Naive B cell (primary cell): Measurements from ENCODE around the gene NAALADL2. TPM values are rescaled to one million over a fixed set of nuclear protein-coding genes. Genes with fewer than 3 reads are reported as not detected.
"Not testable (repeated sequence)": the region's sequence is repeated elsewhere in the genome, so short reads cannot be mapped to it uniquely, and the experiment has no call there.

Experiments
- ATAC-seq, 2 donors: fragments of 150-1000 bp; cut with Tn5 transposase; 2 replicates each; pipeline ENCODE4 v1.10.0; 2021; ENCODE audit warnings: low read depth in 2 of 2, mild to moderate bottlenecking in 2 of 2, moderate library complexity in 2 of 2
- DNase-seq: peaks from one replicate; pipeline ENCODE4 v3.0.0; 2022
- H3K27ac Mint-ChIP-seq, 6 donors: one replicate each; pipeline ENCODE4 v1.8.0; 2020 to 2022; ENCODE audit warnings: mild to moderate bottlenecking in 6 of 6, mixed read lengths in 6 of 6, moderate library complexity in 5 of 6, inconsistent platforms in 2 of 6
- H3K27me3 Mint-ChIP-seq, 3 donors: one replicate each; pipeline ENCODE4 v1.8.0; 2021 to 2022; ENCODE audit warnings: mixed read lengths in 3 of 3, mild to moderate bottlenecking in 1 of 3
- H3K36me3 Mint-ChIP-seq, 2 donors: one replicate each; pipeline ENCODE4 v1.8.0; 2020 to 2022; ENCODE audit warnings: mixed read lengths in 2 of 2, inconsistent platforms in 1 of 2, mild to moderate bottlenecking in 1 of 2
- H3K4me1 Mint-ChIP-seq, 3 donors: one replicate each; pipeline ENCODE4 v1.8.0; 2020 to 2022; ENCODE audit warnings: mixed read lengths in 3 of 3, inconsistent platforms in 1 of 3, mild to moderate bottlenecking in 1 of 3, moderate library complexity in 1 of 3
- H3K4me3 Mint-ChIP-seq, 8 donors: one replicate each; pipeline ENCODE4 v1.8.0; 2020 to 2022; ENCODE audit warnings: mild to moderate bottlenecking in 8 of 8, mixed read lengths in 8 of 8, moderate library complexity in 8 of 8, inconsistent platforms in 2 of 8
- H3K9me3 Mint-ChIP-seq, 7 donors: one replicate each; pipeline ENCODE4 v1.8.0; 2020 to 2022; ENCODE audit warnings: mixed read lengths in 7 of 7, mild to moderate bottlenecking in 5 of 7, inconsistent platforms in 2 of 7, moderate library complexity in 1 of 7
- polyA plus RNA-seq, 6 donors: library from polyadenylated mRNA; unstranded; fragments of 300-500 nt; fragmentation: Illumina TruSeq; gene quantifications; one replicate each; pipeline ENCODE4 v1.2.3, GENCODE V29; 2021; ENCODE audit warnings: low read depth in 6 of 6

Gene NAALADL2
- polyA plus RNA-seq, 6 donors from 2014 or later, result not detected

DNA sequence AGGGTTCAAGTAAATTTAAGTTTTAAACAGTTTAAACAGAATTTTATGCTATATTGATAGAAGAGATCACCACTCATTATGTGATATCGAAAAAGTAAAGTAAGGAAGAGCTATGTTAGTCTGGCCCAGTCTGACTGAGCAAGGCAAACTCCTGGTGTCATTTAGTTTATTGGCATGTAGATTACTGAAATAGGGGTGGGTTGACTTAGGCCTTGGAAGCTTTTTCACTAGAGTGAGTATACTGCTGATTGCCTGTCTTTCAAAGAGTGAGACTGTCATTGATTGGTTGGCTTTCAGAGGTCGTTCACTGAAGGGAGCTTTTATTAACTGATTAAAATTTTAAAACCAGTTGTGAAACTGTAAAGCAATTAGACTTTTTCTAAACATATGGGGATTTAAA is 294.5 kb downstream of the NAALADL2 start:
- no peak for DNase-seq
- no peak overlapping the region for H3K4me3 Mint-ChIP-seq
- ATAC-seq, result no peak
- no peaks in the 10 kb centered on the region for H3K27me3 Mint-ChIP-seq
- H3K9me3 Mint-ChIP-seq, result no peaks in the 10 kb centered on the region
- H3K36me3 Mint-ChIP-seq, result no peaks in the 10 kb centered on the region
- H3K4me1 Mint-ChIP-seq, result no peaks in the 10 kb centered on the region
- no peak overlapping the region for H3K27ac Mint-ChIP-seq

- ATAC-seq (no peak), DNase-seq (no peak)
- Mint-ChIP-seq H3K27me3 (no peaks in the 10 kb centered on the region), H3K4me1 (no peaks in the 10 kb centered on the region), H3K9me3 (no peaks in the 10 kb centered on the region), H3K36me3 (no peaks in the 10 kb centered on the region), H3K4me3 (no peak overlapping the region), H3K27ac (no peak overlapping the region)
Measured at GRCh38 chr3:175155172-175155571, 296.0 kb downstream of the NAALADL2 start.

DNA sequence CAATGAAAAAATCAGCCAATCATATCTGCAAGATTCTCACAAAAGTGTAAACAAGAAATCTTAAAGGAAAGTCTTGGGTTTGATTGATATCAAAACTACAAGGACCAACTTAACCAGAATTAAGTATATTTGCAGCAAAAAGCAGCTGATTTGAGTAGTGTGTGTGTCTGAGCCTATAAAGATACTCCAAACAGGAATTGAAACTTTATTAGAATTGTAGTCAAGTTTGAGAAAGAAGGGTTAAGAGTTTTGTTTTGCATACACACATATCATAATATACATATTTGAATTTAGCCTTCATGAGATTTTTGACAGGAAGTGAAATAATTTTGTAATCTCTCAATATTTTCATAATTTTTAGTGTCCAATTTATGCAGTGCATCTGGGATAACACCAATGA is 300.1 kb downstream of the NAALADL2 start:
- ATAC-seq (no peak), DNase-seq (no peak)

GRCh38 chr3:175161291-175161690 is 302.2 kb downstream of the NAALADL2 start:
- peaks cover 0 to 4% (median 0%) of the 10 kb centered on the region in 7 donors for H3K9me3 Mint-ChIP-seq
- no peak overlapping the region for H3K4me3 Mint-ChIP-seq
- ATAC-seq (no peak), DNase-seq (no peak)
- no peak overlapping the region for H3K27ac Mint-ChIP-seq
- no peaks in the 10 kb centered on the region for H3K36me3 Mint-ChIP-seq
- H3K4me1 Mint-ChIP-seq, result no peaks in the 10 kb centered on the region
- no peaks in the 10 kb centered on the region for H3K27me3 Mint-ChIP-seq

More for the DNA sequence above, 300.1 kb downstream of the NAALADL2 start:
- Mint-ChIP-seq H3K27me3 (no peaks in the 10 kb centered on the region), H3K4me1 (no peaks in the 10 kb centered on the region), H3K36me3 (no peaks in the 10 kb centered on the region), H3K27ac (no peak overlapping the region), H3K9me3 (peaks cover 0 to 4% (median 0%) of the 10 kb centered on the region in 7 donors), H3K4me3 (no peak overlapping the region)

DNA sequence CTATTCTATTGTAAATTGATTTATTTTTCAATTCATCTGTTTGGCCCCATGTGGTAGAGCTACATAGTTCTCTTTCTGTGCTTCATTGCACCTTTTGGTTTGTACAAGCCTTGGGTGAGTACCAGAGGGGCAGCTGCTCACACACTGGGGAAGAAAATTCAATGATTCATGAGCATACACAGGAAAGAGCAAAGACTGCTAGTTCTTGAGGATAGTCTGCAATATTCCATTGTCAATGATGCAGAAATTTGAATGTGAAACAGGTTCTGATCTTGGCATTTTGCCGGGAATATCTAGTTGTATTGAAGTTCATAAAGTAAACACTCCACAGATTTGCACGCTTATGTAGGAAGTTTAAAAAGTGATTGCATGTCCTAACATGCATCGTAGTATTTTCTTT is 304.6 kb downstream of the NAALADL2 start:
- Mint-ChIP-seq H3K4me1 (no peaks in the 10 kb centered on the region), H3K4me3 (no peak overlapping the region), H3K9me3 (peaks cover 0 to 4% (median 0%) of the 10 kb centered on the region in 7 donors), H3K27ac (no peak overlapping the region), H3K36me3 (no peaks in the 10 kb centered on the region), H3K27me3 (no peaks in the 10 kb centered on the region)
- DNase-seq, result no peak
- ATAC-seq, result no peak

DNA sequence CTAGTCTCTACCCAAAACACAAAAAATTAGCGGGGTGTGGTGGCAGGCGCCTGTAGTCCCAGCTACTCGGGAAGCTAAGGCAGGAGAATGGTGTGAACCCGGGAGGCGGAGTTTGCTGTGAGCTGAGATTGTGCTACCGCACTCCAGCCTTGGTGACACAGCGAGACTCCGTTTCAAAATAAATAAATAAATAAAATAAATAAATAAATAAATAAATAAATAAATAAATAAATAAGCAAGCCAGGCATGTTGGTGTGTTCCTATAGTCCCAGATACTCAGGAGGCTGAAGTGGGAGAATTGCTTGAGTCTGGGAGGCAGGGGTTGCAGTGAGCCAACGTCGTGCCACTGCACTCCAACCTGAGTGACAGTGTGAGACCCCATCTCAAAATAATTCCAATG is 314.0 kb downstream of the NAALADL2 start:
- not testable (repeated sequence) for H3K27ac Mint-ChIP-seq, ATAC-seq, H3K4me3 Mint-ChIP-seq, H3K4me1 Mint-ChIP-seq, H3K27me3 Mint-ChIP-seq, H3K36me3 Mint-ChIP-seq, DNase-seq, H3K9me3 Mint-ChIP-seq

GRCh38 chr3:175176556-175176955 is 317.4 kb downstream of the NAALADL2 start:
- no peaks in the 10 kb centered on the region for H3K36me3 Mint-ChIP-seq
- DNase-seq (no peak), ATAC-seq (no peak)
- no peaks in the 10 kb centered on the region for H3K4me1 Mint-ChIP-seq
- H3K27ac Mint-ChIP-seq, result no peak overlapping the region
- H3K9me3 Mint-ChIP-seq, result peaks cover 0 to 4% (median 2%) of the 10 kb centered on the region in 7 donors
- H3K27me3 Mint-ChIP-seq, result no peaks in the 10 kb centered on the region
- H3K4me3 Mint-ChIP-seq, result no peak overlapping the region

- H3K9me3 Mint-ChIP-seq, result peaks cover 0 to 8% (median 0%) of the 10 kb centered on the region in 7 donors
- H3K4me3 Mint-ChIP-seq, result no peak overlapping the region
- no peaks in the 10 kb centered on the region for H3K4me1 Mint-ChIP-seq
- no peaks in the 10 kb centered on the region for H3K36me3 Mint-ChIP-seq
- DNase-seq, result no peak
- H3K27ac Mint-ChIP-seq, result no peak overlapping the region
- H3K27me3 Mint-ChIP-seq, result no peaks in the 10 kb centered on the region
- no peak for ATAC-seq
Measured at GRCh38 chr3:175179055-175179454, 319.9 kb downstream of the NAALADL2 start.

DNA sequence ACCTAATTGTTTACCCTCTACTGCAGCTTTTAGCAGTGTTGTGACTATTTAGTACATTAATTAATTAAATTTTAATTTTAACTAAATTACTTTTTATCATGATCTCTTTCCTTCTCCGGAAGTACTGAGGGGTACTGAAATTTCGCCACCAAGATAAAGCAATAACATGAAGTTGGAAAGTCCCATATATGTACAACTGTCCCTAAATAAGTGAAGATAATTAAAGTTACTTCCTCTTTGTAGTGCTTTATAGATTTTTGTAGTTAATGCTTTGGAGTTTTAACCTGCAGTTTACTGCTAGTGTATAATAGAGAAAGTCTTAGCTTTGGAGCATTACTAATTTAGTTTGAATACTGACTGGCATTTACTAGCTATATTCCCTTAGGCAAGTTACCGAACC is 325.3 kb downstream of the NAALADL2 start:
- H3K4me3 Mint-ChIP-seq, result no peak overlapping the region
- H3K27me3 Mint-ChIP-seq, result no peaks in the 10 kb centered on the region
- no peaks in the 10 kb centered on the region for H3K4me1 Mint-ChIP-seq
- DNase-seq (no peak), ATAC-seq (no peak)
- H3K27ac Mint-ChIP-seq, result no peak overlapping the region
- H3K9me3 Mint-ChIP-seq, result peaks cover 0 to 14% (median 0%) of the 10 kb centered on the region in 7 donors
- no peaks in the 10 kb centered on the region for H3K36me3 Mint-ChIP-seq

DNA sequence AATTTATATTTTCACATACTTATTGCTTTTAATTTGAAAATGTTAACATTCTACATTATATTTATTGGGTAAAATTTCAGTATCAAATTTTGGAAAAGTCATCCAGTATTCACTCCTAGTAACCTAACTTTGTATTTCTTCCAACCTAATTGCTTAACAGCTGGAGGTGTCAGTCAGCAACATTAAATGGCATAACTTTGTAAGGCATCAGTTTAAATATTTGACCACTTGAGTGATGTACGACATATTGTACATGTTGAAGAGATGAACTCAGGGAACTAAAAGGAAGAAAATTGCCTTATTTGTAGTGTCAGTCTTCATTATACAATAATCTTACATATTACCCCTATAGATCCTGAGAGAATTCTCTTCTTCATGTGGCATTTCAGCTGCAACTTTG is 326.8 kb downstream of the NAALADL2 start:
- H3K4me1 Mint-ChIP-seq, result no peaks in the 10 kb centered on the region

GRCh38 chr3:175186511-175186910 is 327.4 kb downstream of the NAALADL2 start:
- H3K4me1 Mint-ChIP-seq, result no peaks in the 10 kb centered on the region
- ATAC-seq, result no peak

More for the DNA sequence above, 326.8 kb downstream of the NAALADL2 start:
- Mint-ChIP-seq H3K27me3 (no peaks in the 10 kb centered on the region), H3K36me3 (no peaks in the 10 kb centered on the region), H3K9me3 (peaks cover 0 to 19% (median 6%) of the 10 kb centered on the region in 7 donors), H3K4me3 (no peak overlapping the region), H3K27ac (no peak overlapping the region)
- ATAC-seq (no peak), DNase-seq (no peak)

DNA sequence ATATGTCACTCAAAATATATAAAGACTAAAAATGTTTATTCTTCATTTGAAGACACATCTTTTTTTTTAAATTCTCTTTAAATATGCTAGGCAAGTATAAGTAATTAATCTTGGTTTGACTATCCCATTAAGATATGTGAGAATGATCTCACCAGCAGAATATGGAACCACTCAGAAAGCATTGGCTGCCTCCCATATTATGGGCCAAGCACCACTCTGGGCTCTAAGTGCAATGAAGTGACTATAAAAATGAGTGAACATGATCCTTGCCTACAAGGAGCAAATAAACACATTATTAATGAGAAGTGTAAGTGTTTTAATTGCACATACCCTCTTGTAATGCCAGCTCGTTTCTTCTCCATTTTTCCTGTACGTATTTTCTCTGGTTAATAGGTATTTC is 328.5 kb downstream of the NAALADL2 start:
- no peak overlapping the region for H3K4me3 Mint-ChIP-seq
- H3K4me1 Mint-ChIP-seq, result no peaks in the 10 kb centered on the region
- H3K36me3 Mint-ChIP-seq, result no peaks in the 10 kb centered on the region
- peaks cover 0 to 15% (median 6%) of the 10 kb centered on the region in 7 donors for H3K9me3 Mint-ChIP-seq
- H3K27me3 Mint-ChIP-seq, result no peaks in the 10 kb centered on the region
- ATAC-seq (no peak), DNase-seq (no peak)
- H3K27ac Mint-ChIP-seq, result no peak overlapping the region

More at GRCh38 chr3:175186511-175186910, 327.4 kb downstream of the NAALADL2 start:
- DNase-seq, result no peak
- Mint-ChIP-seq H3K4me3 (no peak overlapping the region), H3K9me3 (peaks cover 0 to 15% (median 6%) of the 10 kb centered on the region in 7 donors), H3K27me3 (no peaks in the 10 kb centered on the region), H3K36me3 (no peaks in the 10 kb centered on the region), H3K27ac (no peak overlapping the region)

- Mint-ChIP-seq H3K4me3 (no peak overlapping the region), H3K36me3 (no peaks in the 10 kb centered on the region), H3K9me3 (peaks cover 0 to 11% (median 6%) of the 10 kb centered on the region in 7 donors), H3K27me3 (no peaks in the 10 kb centered on the region), H3K4me1 (no peaks in the 10 kb centered on the region), H3K27ac (no peak overlapping the region)
- DNase-seq (no peak), ATAC-seq (no peak)
Measured at GRCh38 chr3:175192536-175192935, 333.4 kb downstream of the NAALADL2 start.

GRCh38 chr3:175193815-175194518 is 334.8 kb downstream of the NAALADL2 start:
- H3K4me3 Mint-ChIP-seq, result no peak overlapping the region
- H3K4me1 Mint-ChIP-seq, result no peaks in the 10 kb centered on the region
- no peaks in the 10 kb centered on the region for H3K27me3 Mint-ChIP-seq
- no peak overlapping the region for H3K27ac Mint-ChIP-seq
- H3K36me3 Mint-ChIP-seq, result no peaks in the 10 kb centered on the region
- DNase-seq, result no peak
- ATAC-seq, result no peak
- H3K9me3 Mint-ChIP-seq, result peaks cover 0 to 6% (median 4%) of the 10 kb centered on the region in 7 donors
